Measurements from ENCODE around the gene ZNF609.

Gene ZNF609

DNA sequence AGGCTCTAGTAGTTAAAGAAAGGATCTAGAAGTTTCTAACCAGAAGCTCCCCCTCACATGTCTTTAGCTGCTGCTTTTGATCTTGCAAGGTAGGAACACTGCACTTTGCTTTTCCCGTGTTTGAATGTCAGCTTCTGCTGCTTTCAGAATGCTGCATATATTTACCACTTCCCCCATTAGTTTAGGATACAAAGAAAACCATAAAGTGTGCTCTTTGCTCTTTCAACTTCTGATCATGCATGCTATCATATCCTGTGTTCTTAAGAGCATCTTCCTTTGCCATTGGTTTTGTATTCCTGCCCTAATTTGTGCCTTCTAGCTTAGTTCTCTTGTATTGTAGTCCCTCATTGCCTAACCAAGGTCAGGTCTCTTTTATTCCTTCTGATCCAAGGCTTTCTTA, 43.3 kb downstream of the ZNF609 start:
- no peak for DNase-seq (ENCODE audit: low read depth)

- no peak for DNase-seq (ENCODE audit: low read depth)
Measured at GRCh38 chr15:64507293-64507802, 47.0 kb downstream of the ZNF609 start.

DNA sequence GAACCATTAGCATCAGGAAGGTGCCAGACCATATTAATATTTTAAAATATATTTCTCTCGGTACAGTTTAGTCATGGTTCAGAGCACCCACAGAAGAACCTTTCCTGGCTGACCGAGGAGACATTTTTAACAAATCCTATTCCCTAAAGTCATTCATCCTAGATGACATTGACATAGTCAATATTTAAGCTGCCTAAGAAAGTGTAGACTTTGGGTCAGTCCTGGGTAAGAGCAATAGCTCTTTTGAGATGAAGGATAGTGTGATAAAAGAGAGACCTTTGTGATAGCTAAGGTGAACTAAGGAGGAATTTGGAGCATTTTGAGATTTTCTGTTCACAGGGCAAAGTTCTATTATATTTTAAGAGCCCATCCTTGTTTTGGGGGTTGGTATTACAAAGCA, 47.5 kb downstream of the ZNF609 start:
- no peak for DNase-seq (ENCODE audit: low read depth)

GRCh38 chr15:64513823-64514222, 53.4 kb downstream of the ZNF609 start:
- DNase-seq (ENCODE audit: low read depth), result no peak

DNA sequence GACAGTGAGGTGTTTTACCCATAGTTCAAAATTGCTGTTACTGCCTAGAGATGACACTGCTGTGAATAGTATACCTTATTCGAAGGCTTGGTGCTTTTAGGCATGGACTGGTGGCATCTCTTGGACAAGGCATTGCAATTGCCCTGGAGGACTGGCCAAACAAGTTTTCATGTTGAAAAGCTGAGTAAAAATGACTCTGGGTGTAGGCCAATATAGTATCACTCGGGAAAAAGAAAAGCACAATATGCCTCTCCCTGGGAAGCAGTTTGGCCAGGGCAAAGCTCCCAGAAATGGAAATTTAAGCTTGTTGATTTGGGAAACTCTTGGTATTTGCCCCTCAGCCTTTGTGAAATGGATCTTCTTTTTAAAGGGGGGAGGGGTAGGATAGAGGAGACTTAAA, 54.8 kb downstream of the ZNF609 start:
- no peak for DNase-seq (ENCODE audit: low read depth)

- DNase-seq (ENCODE audit: low read depth), result no peak
Measured at GRCh38 chr15:64515825-64516224, 55.4 kb downstream of the ZNF609 start.

DNA sequence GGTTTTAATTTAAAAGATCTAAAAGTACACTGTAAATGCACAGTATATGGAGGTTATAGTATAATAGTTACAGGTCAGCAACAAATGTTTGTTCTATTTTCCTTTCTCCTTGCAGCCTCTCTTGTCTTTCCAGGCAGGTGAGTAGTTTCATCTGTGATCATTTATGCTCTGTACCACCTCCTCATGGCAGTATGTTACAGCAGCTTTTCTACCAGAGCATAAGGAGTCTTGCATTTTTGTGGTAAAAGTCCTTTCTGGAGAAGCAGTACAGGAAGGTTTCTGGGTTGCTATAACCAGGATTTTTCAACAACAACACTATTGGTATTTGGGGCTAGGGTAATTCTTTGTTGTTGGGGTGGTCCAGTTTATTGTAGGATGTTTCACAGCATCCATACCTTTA, 59.5 kb downstream of the ZNF609 start:
- DNase-seq (ENCODE audit: low read depth), result no peak

- no peak for DNase-seq (ENCODE audit: low read depth)
Measured at GRCh38 chr15:64521201-64521600, 60.8 kb downstream of the ZNF609 start.

DNA sequence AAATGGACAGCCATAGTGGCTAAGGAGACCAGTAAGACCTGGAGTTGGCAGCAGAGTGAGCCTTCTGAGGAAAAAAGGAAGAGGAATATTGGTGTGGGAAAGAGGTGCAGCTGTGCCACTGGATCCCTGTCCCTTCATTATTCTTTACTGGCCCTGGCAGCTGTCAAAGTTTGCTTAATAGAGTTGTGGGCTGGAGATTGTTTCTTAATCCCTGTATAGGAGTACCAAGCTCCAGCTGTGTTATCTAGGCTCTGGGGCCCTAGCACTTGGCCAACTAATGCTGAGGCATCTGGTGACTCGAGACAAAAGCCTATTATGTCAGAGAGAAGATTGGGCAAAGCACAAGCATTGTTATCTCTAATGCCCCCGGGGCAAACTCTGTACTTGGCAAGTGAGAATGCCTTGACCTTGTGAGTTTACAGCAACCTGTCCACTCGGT, 61.4 kb downstream of the ZNF609 start:
- no peak for DNase-seq (ENCODE audit: low read depth)

GRCh38 chr15:64522226-64522823, 61.9 kb downstream of the ZNF609 start:
- DNase-seq (ENCODE audit: low read depth), result no peak

DNA sequence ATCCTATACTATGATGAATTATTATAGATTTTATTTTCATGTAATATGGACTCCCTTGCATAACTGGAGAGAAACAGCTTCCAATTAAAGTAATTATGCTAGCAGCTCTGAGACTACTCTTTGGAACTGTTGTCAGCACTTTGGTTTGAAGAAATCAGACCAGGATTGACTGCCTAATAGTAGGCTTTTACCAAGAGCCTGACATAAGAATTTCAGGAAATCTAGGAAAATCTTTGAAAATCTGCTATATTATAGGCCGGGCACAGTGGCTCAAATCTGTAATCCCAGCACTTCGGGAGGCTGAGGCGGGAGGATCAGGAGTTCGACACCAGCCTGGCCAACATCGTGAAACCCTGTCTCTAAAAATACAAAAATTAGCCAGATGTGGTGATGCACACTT, 62.9 kb downstream of the ZNF609 start:
- no peak for DNase-seq (ENCODE audit: low read depth)

- DNase-seq (ENCODE audit: low read depth), result no peak
Measured at GRCh38 chr15:64524778-64525177, 64.4 kb downstream of the ZNF609 start.

DNA sequence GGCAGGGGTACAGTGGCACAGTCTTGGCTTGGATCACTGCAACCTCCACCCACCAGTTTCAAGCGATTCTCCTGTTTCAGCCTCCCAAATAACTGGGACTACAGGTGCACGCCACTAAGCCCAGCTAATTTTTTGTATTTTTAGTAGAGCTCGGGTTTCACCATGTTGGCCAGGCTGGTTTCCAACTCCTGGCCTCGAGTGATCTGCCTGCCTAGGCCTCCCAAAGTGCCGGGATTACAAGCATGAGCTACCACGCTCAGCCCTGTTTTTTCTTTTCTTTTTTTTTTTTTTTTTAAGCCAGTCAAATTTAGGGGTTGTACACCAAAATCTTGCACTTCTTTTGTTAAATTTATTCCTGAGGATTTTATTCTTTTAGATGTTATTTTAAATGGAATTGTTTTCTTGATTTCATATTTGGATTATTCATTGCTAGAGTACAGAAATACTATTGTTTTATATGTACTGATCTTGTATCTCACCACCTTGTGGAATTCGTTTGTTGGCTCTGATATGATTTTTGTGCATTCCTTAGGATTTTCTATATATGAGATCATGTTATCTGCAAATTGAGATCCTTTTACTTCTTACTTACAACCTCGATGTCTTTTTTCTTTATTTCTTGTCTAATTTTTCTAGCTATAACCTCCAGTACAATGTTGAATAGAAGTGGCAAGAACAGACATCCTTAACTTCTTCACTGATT, 65.6 kb downstream of the ZNF609 start:
- no peak for DNase-seq (ENCODE audit: low read depth)

DNA sequence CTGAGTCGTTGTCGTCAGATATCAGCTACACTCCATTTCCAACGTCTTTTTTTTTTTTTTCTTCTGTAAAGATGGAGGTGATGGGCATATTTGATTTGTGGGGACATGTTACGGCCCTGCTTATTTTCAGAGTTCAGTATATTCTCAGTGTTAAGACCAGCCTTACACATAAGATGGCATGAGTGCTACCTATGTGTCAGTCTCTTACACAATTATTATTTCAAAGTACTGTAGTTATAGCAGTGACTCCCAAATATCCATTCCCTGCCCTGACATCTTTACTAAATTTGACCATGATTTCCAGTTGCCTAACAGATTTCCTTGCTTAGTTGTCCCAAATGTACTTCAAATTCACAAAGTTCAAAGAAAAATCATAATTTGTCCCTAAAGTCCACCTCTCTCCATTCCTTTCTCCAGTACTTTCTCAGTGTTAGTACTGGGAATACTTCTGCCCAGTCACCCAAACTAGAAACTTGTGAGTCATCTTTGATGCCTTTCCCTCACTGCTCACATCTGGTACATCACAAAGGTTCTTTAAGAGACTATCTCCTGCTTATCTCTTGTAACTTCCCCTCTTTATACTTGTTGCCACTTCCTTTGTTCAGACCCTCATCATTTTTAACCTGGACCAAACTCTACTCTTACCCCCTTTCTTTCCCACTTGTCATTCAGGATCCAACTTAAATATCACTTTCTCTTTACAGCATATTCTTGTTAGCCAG, 67.0 kb downstream of the ZNF609 start:
- DNase-seq (ENCODE audit: low read depth), result no peak

DNA sequence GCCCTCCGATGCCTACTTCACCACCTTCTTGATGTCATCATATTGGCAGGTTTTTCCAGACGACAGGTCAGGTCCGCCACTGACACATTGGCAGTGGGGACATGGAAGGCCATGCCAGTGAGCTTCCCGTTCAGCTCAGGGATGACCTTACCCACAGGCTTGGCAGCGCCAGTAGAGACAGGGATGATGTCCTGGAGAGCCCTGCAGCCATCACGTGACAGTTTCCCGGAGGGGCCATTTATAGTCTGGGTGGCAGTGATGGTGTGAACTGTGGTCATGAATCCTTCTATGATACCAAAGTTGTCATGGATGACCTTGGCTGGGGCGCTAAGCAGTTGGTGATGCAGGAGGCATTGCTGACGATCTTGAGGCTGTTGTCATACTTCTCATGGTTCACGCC, 68.5 kb downstream of the ZNF609 start:
- DNase-seq (ENCODE audit: low read depth), result no peak

DNA sequence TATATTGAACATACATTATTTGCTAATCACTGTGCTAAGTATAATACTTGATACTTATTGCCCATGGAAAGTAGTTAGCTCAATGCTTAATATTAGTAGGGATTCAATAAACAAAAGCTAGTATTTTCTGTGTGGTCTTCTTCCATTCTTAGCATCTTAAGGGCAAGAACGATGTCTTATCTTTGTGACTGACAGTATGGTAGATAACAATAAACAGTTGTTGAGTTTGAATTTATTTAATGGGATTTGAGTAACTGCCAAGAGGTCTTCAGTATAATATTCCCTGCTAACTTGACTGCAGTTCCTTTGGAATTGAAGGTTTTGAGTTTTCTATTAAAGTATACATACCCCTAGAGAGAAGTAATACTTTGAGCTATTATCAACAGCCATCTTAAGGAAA, 70.1 kb downstream of the ZNF609 start:
- no peak for DNase-seq (ENCODE audit: low read depth)

DNA sequence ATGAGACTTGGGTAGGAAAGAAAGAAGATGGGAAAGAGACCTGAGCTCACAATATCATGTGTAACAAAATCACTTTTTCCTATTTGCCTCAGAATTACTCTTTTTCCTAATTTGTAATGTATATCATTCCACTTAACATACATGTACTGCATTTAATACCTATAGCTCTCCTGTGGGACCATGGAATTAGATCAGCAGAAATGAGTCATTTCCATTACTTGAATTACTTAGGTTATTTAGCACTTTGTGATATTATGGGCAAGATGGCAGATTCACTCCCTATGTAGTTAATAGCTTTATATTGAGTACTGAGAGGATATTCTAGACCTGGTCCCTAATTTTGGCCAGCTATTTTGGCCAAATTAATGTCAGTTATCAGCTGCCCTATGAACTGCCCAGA, 70.5 kb downstream of the ZNF609 start:
- DNase-seq (ENCODE audit: low read depth), result no peak

DNA sequence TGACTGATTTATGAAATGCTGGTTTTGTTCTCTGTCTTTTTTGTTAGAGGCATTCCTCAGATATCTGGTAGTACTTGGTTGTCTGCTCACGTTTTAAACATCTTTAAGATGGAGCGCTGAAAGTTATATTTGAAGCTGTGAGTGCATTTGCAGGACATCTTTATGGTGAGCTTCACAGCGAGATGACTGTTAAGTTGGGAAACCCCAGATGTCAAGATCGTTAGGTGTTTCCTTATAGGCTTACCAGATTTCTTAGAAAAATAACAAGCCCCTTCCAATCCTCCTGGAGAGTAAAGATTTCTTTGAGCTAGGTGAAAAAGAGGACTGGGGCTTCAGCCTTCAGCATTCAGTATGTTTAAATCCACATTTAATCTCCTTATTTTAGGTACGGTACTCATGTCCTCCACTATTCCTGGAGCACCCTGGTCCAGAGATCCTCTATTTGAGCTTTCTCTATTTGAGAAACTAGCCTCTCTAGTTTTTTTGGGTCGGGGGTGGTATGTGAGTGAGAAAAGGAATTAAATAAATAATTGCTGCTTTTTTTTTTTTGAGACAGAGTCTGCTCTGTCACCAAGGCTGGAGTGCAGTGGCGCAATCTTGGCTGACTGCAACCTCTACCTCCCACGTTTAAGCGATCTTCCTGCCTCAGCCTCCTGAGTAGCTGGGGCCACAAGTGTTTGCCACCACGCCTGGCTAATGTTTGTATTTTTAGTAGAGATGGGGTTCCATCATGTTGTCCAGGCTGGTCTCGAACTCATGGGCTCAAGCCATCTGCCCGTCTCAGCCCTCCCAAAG, 72.3 kb downstream of the ZNF609 start:
- no peak for DNase-seq (ENCODE audit: low read depth)

DNA sequence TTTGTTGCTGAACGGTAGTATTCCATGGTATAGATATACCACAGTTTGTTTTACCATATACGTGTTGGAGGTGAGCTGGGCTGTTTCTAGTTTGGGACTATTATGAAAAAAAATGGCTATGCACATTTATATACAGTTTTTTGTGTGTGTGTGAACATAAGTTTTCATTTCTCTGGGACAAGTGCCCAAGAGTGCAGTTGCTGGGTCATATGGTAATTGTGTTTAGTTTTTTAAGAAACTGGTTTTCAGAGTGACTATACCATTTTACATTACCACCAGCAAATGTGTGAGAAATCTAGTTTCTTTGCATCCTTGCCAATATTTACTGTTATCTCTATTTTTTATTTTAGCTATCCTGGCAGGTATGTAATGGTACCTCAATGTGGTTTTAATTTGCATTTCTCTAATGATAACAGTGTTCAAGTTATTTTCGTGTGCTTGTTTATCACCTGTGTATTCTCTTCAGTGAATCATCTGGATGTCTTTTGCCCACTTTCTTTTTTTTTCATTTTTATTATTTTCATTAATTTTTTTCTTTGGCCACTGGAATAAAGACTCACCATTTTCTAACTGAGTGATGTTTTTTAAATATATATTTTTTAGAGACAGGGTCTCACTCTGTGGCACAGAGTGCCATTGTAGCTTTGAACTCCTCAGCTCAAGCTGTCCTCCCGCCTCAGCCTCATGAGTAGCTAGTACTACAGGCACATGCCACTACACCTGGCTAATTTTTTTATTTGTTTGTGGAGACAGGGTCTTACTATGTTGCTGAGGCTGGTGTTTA, 75.3 kb downstream of the ZNF609 start:
- no peak for DNase-seq (ENCODE audit: low read depth)

GRCh38 chr15:64536244-64536836, 76.0 kb downstream of the ZNF609 start:
- DNase-seq (ENCODE audit: low read depth), result no peak

- no peak for DNase-seq (ENCODE audit: low read depth)
Measured at GRCh38 chr15:64542091-64542490, 81.7 kb downstream of the ZNF609 start.
